Jurkat, Clone E6-1 (cell line): ENCODE data around the gene KRTAP6-3.

ENCODE experiments used
- DNase-seq: peaks from one replicate; pipeline ENCODE4 v3.0.0-alpha.2; 2011; ENCODE audit warnings: low read depth, low spot score
- H3K4me3 ChIP-seq: 2 replicates; pipeline ENCODE4 v1.5.1; 2011; ENCODE audit warnings: mild to moderate bottlenecking, low read length, control low read depth, moderate library complexity

KRTAP6-3 gene

DNA sequence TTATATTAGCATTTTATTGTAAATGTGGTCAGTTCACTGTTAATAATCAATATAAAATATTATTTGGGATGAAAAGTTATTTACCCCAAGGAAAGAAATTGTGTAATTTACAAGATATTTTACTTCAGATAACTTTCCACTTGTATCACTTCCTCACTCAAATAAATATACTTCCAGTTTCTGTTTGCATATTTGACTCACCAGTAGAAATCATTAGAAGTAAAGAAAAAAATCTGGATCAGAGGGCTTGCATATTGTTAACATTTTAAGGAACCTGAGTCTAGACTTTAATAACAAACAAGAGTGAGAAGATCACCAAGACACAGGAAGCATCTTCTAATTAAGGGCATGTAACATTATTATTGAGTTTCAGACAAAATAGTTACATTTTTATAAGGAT, 27.8 kb downstream of the KRTAP6-3 start:
- no peak for DNase-seq
- H3K4me3 ChIP-seq: no peak overlapping the region

DNA sequence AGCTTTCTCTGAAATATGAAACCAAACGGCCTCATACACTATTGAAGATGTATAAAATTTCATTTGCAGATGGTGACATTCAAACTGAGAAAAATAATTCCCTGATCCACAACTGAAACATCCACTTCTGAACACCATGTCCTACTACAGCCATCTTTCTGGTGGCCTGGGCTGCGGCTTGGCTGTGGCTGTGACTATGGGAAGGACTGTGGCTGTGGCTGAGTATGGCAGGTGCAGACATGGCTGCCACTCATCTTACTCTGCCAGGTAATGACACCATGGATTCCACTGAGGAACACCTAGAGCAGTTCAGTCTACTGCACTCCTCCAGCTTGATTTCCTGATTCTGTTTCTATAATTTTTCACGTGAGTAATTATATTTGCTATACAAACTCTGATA, 28.3 kb downstream of the KRTAP6-3 start, which contains the start of gene KRTAP20-4:
TSS of gene KRTAP20-4 (plus strand) at position 106 of the 400 bp plus-strand sequence.
- no peak for DNase-seq
- no peak within 1 kb of the TSS for H3K4me3 ChIP-seq

DNA sequence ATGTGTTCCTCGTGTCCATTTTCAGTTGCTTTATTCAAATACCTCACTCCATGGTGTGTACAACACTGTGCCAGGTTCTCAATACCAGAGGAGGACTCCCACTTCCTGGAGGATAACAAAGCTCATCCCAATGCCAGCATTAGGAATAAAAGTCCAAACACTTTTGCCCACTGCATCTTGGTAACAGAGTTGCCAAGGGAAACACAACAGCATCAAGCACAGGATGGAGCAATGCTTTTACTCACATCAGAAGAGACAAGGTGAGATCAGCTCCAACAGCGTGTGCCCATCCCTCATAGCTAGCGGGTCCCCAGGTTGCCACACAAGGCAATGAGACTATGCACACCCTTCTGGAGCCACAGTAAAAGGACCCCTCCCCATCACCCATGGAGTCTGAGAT, 31.1 kb downstream of the KRTAP6-3 start:
- DNase-seq: no peak

GRCh38 chr21:30625449-30626165, 33.4 kb downstream of the KRTAP6-3 start:
- no peak overlapping the region for H3K4me3 ChIP-seq
- DNase-seq: no peak

More for the DNA sequence above, 31.1 kb downstream of the KRTAP6-3 start:
- H3K4me3 ChIP-seq: no peak overlapping the region

DNA sequence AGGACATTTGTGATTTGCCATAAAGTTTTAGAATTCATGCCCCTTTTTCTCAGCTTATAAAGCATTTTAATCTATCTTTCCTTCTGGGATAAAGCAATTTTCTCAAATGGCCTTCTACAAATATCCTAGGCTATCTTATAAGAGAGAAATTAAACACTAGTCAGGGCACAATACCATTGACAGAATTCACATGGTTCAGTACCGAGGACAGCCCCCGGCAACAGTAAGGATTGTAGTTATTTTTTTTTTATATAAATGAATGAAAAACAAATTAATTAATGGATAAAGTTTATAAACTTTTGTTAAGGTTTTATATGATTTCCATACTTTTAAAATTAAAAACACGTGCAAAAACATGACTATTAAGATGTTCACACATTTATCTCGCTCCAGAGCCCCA, 35.9 kb downstream of the KRTAP6-3 start:
- H3K4me3 ChIP-seq: no peak overlapping the region
- no peak for DNase-seq

DNA sequence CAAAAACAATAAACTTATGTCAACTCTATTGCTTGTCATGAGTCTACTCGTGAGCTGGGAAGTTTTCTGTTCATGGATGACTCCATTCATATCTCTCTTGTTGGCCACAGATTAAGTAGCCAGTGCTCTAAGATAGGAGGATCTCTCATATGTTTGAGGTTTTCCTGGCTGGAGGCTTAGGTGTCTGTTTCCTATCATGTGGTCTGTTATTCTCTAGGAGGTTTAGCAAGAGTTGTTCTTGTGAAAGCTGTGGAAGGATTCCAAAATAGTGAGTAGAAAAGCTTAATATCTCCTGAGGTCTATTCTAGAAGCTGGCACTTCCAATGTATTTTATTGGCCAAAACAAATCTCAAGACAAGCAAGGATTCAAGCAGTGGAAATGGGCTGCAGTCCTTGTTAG, 37.0 kb downstream of the KRTAP6-3 start:
- no peak overlapping the region for H3K4me3 ChIP-seq
- no peak for DNase-seq

DNA sequence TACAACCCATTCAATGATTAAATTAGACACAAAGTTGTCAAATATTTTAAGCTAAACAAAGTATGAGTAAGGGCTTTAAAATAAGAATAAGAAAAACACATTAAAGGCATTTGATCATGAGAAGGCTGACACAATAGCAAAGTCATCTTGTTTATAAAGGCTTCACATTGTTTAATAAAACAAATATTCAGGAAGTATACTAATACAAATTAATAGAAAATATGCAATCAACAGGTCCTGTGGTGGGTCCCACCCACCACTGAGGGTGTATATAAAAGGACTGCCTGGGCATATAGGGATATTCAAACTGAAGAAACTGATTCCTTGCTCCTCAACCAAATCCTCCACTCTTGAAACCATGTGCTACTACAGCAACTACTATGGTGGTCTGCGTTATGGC, 42.7 kb downstream of the KRTAP6-3 start, which contains the start of gene KRTAP20-2:
TSS of gene KRTAP20-2 (plus strand) at position 301 of the 400 bp plus-strand sequence. CDS start at position 359, 58 bp downstream.
- DNase-seq: no peak
- no peak within 1 kb of the TSS for H3K4me3 ChIP-seq

DNA sequence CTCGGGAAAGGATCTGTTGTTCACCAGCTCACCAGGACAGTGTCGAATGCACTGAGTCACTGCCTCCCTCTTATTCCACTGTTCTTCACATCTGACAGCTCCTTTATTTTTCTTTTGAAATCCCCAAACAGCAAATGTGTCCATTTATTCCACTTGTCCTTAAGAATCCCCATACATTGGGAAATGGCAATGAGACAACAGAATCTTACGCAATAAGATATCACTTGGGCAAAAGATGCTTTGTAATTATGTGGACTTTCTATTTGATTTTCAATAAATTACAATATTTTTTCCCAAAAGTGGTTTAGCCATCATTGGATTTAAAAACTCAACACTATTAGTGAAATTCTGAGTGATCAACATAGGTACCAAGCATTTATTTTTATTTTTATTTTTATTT, 46.4 kb downstream of the KRTAP6-3 start:
- DNase-seq: no peak
- no peak overlapping the region for H3K4me3 ChIP-seq

- DNase-seq: no peak
- no peak within 1 kb of the TSS for H3K4me3 ChIP-seq
Measured at GRCh38 chr21:30642564-30642963, 50.3 kb downstream of the KRTAP6-3 start, which contains the start of gene KRTAP20-3. Gene KRTAP20-3 (plus strand): TSS chr21:30642864.
